SU-DHL-6 (cell line): Measurements from ENCODE around the gene TSHZ2.

ENCODE experiments used
- H2AFZ ChIP-seq: fragments of 200-600 bp; sonication (generic); 2 replicates; pipeline ENCODE4 v1.6.1; 2014; ENCODE audit warnings: low read depth, mild to moderate bottlenecking, moderate library complexity, mixed read lengths, antibody characterized with exemption, low read length; ENCODE audit not compliant: severe bottlenecking
- H3F3A ChIP-seq: fragments of 200-600 bp; shearing (Covaris generic); 2 replicates; pipeline ENCODE4 v1.6.0; 2016; ENCODE audit warnings: antibody characterized with exemption, mild to moderate bottlenecking; ENCODE audit not compliant: insufficient read depth
- H3K27ac ChIP-seq: fragments of 200-600 bp; sonication (generic); 2 replicates; pipeline ENCODE4 v1.5.1; 2016; ENCODE audit warnings: low read depth, mild to moderate bottlenecking, low read length, moderate library complexity, mixed read lengths
- H3K27me3 ChIP-seq: fragments of 200-600 bp; sonication (generic), shearing (Covaris generic); 2 replicates; pipeline ENCODE4 v1.6.0; 2014; ENCODE audit warnings: mild to moderate bottlenecking, low read length
- H3K36me3 ChIP-seq: fragments of 200-600 bp; sonication (generic); 2 replicates; pipeline ENCODE4 v1.6.1; 2014; ENCODE audit warnings: mild to moderate bottlenecking, low read length, mixed read lengths
- H3K4me2 ChIP-seq: fragments of 300-600, 200-600 bp; shearing (Covaris generic), sonication (generic); 2 replicates; pipeline ENCODE4 v1.6.0; 2014; ENCODE audit warnings: low read length, low read depth, mild to moderate bottlenecking; ENCODE audit not compliant: poor library complexity, severe bottlenecking
- H3K4me3 ChIP-seq: fragments of 200-600 bp; sonication (generic); 2 replicates; pipeline ENCODE4 v1.5.1; 2014; ENCODE audit warnings: antibody characterized with exemption, low read length, mild to moderate bottlenecking, mixed read lengths; ENCODE audit not compliant: insufficient read depth, poor library complexity, severe bottlenecking
- H3K79me2 ChIP-seq: fragments of 200-600 bp; sonication (generic); 2 replicates; pipeline ENCODE4 v1.6.1; 2014; ENCODE audit warnings: mild to moderate bottlenecking, low read length, moderate library complexity; ENCODE audit not compliant: insufficient read depth
- H3K9ac ChIP-seq: fragments of 200-600 bp; sonication (generic); 2 replicates; pipeline ENCODE4 v1.7.0; 2014; ENCODE audit warnings: mild to moderate bottlenecking, low read length
- H3K9me2 ChIP-seq: fragments of 200-600 bp; sonication (generic); replicated peaks from 2 replicates; pipeline ENCODE4 v1.6.1; 2014; ENCODE audit warnings: low read length; ENCODE audit not compliant: insufficient read depth
- H3K9me3 ChIP-seq: fragments of 200-600 bp; sonication (generic); 2 replicates; pipeline ENCODE4 v1.6.1; 2014; ENCODE audit warnings: low read length, mixed read lengths; ENCODE audit not compliant: insufficient read depth
- H4K20me1 ChIP-seq: fragments of 200-600 bp; sonication (generic); 2 replicates; pipeline ENCODE4 v1.6.1; 2014; ENCODE audit warnings: low read depth, mild to moderate bottlenecking, antibody characterized with exemption, low read length, moderate library complexity, mixed read lengths
- CTCF ChIP-seq: fragments of 200-600 bp; sonication (generic); IDR thresholded peaks from one replicate; pipeline ENCODE4 v1.5.1; 2017; ENCODE audit warnings: antibody characterized with exemption, mild to moderate bottlenecking, low read length, moderate library complexity; ENCODE audit not compliant: insufficient read depth, poor library complexity, severe bottlenecking
- EZH2phosphoT487 ChIP-seq: fragments of 200-600 bp; sonication (generic), shearing (Covaris generic); conservative IDR thresholded peaks from 2 replicates; pipeline ENCODE4 v1.6.1; 2018; ENCODE audit warnings: mild to moderate bottlenecking, antibody characterized with exemption, low read length, moderate library complexity, mixed read lengths

TSHZ2 gene

GRCh38 chr20:53210931-53211330 lies 238.8 kb downstream of the TSHZ2 start:
- Histone ChIP-seq H3K4me3 (no peak overlapping the region), H3K27ac (no peak overlapping the region), H3K79me2 (no peaks in the 10 kb centered on the region), H3F3A (no peaks in the 10 kb centered on the region), H4K20me1 (no peaks in the 10 kb centered on the region), H3K36me3 (no peaks in the 10 kb centered on the region), H3K9ac (no peak overlapping the region), H3K27me3 (no peaks in the 10 kb centered on the region), H3K9me2 (no peaks in the 10 kb centered on the region), H3K4me2 (no peak overlapping the region), H2AFZ (no peak overlapping the region), H3K9me3 (no peaks in the 10 kb centered on the region)
- no peak for TF ChIP-seq CTCF
- no peak for TF ChIP-seq EZH2phosphoT487

GRCh38 chr20:53212018-53212417 lies 239.9 kb downstream of the TSHZ2 start:
- H4K20me1 ChIP-seq = no peaks in the 10 kb centered on the region
- H3K9me2 ChIP-seq = no peaks in the 10 kb centered on the region
- no peaks in the 10 kb centered on the region for H3K27me3 ChIP-seq
- no peaks in the 10 kb centered on the region for H3F3A ChIP-seq
- H3K4me2 ChIP-seq = no peak overlapping the region
- H3K4me3 ChIP-seq = no peak overlapping the region
- H3K79me2 ChIP-seq = no peaks in the 10 kb centered on the region
- H3K36me3 ChIP-seq = no peaks in the 10 kb centered on the region
- H3K27ac ChIP-seq = no peak overlapping the region
- TF ChIP-seq EZH2phosphoT487 (no peak), CTCF (no peak)
- H3K9me3 ChIP-seq = no peaks in the 10 kb centered on the region
- H3K9ac ChIP-seq = no peak overlapping the region
- no peak overlapping the region for H2AFZ ChIP-seq

GRCh38 chr20:53214392-53214791 lies 242.2 kb downstream of the TSHZ2 start:
- no peaks in the 10 kb centered on the region for H3F3A ChIP-seq
- no peak overlapping the region for H2AFZ ChIP-seq
- no peaks in the 10 kb centered on the region for H3K9me3 ChIP-seq
- H3K27me3 ChIP-seq = no peaks in the 10 kb centered on the region
- H3K9me2 ChIP-seq = no peaks in the 10 kb centered on the region
- no peak for TF ChIP-seq CTCF
- TF ChIP-seq EZH2phosphoT487 = no peak
- H3K4me2 ChIP-seq = no peak overlapping the region
- no peaks in the 10 kb centered on the region for H3K36me3 ChIP-seq
- no peak overlapping the region for H3K4me3 ChIP-seq
- H3K27ac ChIP-seq = no peak overlapping the region
- H3K9ac ChIP-seq = no peak overlapping the region
- H3K79me2 ChIP-seq = no peaks in the 10 kb centered on the region
- no peaks in the 10 kb centered on the region for H4K20me1 ChIP-seq

- H3K27me3 ChIP-seq = no peaks in the 10 kb centered on the region
- H3K9ac ChIP-seq = no peak overlapping the region
- no peaks in the 10 kb centered on the region for H3K36me3 ChIP-seq
- no peak overlapping the region for H2AFZ ChIP-seq
- H3K79me2 ChIP-seq = no peaks in the 10 kb centered on the region
- H4K20me1 ChIP-seq = no peaks in the 10 kb centered on the region
- H3K9me2 ChIP-seq = no peaks in the 10 kb centered on the region
- no peak overlapping the region for H3K27ac ChIP-seq
- TF ChIP-seq EZH2phosphoT487 (no peak), CTCF (no peak)
- no peaks in the 10 kb centered on the region for H3F3A ChIP-seq
- H3K4me2 ChIP-seq = no peak overlapping the region
- no peak overlapping the region for H3K4me3 ChIP-seq
- no peaks in the 10 kb centered on the region for H3K9me3 ChIP-seq
These were observed 243.0 kb downstream of the TSHZ2 start for GRCh38 chr20:53215166-53215565.
